SJSA1 (cell line): ENCODE data around the gene SEPTIN12. TPM values are rescaled to one million over a fixed set of nuclear protein-coding genes. Genes with fewer than 3 reads are reported as not detected.

Experiments used
- DNase-seq, 2 experiments: peaks; one replicate each; pipeline ENCODE4 v3.0.0-alpha.2; 2015 to 2020; ENCODE audit warnings: low spot score in 2 of 2, low read depth in 1 of 2
- H3K27ac ChIP-seq: fragments of 250-450 bp; sonication (Bioruptor Pico); 2 replicates; pipeline ENCODE4 v1.5.1; 2020; ENCODE audit warnings: mild to moderate bottlenecking, moderate library complexity
- H3K27me3 ChIP-seq: fragments of 250-450 bp; sonication (Bioruptor Pico); replicated peaks from 2 replicates; pipeline ENCODE4 v1.5.1; 2020; ENCODE audit warnings: mild to moderate bottlenecking, moderate library complexity
- H3K36me3 ChIP-seq: fragments of 250-450 bp; sonication (Bioruptor Pico); 2 replicates; pipeline ENCODE4 v1.5.1; 2020; ENCODE audit warnings: mild to moderate bottlenecking
- H3K4me1 ChIP-seq: fragments of 250-450 bp; sonication (Bioruptor Pico); replicated peaks from 2 replicates; pipeline ENCODE4 v1.6.1; 2021; ENCODE audit warnings: mild to moderate bottlenecking
- H3K4me3 ChIP-seq: fragments of 250-450 bp; sonication (Bioruptor Pico); 2 replicates; pipeline ENCODE4 v1.5.1; 2020; ENCODE audit warnings: mild to moderate bottlenecking
- H3K9me3 ChIP-seq: fragments of 250-450 bp; sonication (Bioruptor Pico); replicated peaks from 2 replicates; pipeline ENCODE4 v1.5.1; 2020; ENCODE audit warnings: mild to moderate bottlenecking
- total RNA-seq: library from RNA; depleted of rRNA; stranded (reverse); fragments of >200 nt; shearing (Covaris generic); gene quantifications from 2 replicates; pipeline ENCODE4 v1.2.3, GENCODE V29; 2014; rRNA removed

Gene SEPTIN12, protein sequence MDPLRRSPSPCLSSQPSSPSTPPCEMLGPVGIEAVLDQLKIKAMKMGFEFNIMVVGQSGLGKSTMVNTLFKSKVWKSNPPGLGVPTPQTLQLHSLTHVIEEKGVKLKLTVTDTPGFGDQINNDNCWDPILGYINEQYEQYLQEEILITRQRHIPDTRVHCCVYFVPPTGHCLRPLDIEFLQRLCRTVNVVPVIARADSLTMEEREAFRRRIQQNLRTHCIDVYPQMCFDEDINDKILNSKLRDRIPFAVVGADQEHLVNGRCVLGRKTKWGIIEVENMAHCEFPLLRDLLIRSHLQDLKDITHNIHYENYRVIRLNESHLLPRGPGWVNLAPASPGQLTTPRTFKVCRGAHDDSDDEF
- total RNA-seq = not detected in 2 replicates

DNA sequence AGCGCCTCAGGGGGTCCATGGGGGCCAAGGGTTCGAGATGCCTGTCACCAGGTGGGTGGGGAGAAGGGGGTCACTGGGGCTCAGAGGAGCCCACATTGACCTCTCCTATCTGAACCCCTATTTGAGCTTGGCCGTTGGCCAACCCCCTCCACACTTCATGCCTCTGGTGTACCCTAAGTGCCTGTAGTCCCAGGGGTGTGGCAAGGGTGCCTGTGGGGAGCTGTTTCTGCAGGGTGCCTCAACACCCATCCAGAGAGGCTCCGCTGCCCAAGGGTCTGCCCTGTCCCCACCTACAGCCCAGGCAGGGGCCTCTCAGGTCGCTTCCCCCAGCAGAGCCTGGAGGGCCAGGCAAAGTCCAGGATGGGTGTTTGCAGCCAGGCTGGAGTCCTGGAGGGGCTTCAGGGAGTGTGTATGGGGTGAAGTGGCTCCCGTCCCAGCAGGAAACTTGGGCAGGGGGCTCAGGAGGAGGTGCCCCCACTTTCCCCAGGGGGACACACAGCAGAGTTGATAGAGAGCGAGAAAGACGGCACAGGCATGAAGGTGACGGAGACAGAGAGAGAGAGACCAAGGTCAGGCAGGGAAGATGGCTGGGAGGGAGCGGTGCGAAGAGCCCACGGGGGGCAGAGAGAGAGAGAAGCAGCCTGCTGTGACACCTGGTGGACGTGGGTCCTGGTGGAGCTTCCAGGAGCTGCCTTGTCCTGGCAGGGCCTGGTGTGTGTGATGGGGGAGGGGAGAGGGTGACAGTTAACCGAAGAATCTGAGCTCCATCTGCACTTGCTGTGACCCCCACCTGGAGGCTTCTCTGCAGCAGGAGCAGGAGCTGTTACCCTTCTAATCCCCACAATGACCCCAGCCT is at the start of gene SEPTIN12:
SEPTIN12 (minus strand) TSS at position 719 of the 856 bp plus-strand sequence; CDS start at position 19, 700 bp downstream.
- no peaks in the 10 kb centered on the region for H3K27me3 ChIP-seq
- H3K4me3 ChIP-seq = no peak within 1 kb of the TSS
- no peaks in the 10 kb centered on the region for H3K4me1 ChIP-seq
- H3K27ac ChIP-seq = no peak within 1 kb of the TSS
- H3K36me3 ChIP-seq = no peaks in the 10 kb centered on the region
- no peak for DNase-seq
- H3K9me3 ChIP-seq = no peaks in the 10 kb centered on the region

DNA sequence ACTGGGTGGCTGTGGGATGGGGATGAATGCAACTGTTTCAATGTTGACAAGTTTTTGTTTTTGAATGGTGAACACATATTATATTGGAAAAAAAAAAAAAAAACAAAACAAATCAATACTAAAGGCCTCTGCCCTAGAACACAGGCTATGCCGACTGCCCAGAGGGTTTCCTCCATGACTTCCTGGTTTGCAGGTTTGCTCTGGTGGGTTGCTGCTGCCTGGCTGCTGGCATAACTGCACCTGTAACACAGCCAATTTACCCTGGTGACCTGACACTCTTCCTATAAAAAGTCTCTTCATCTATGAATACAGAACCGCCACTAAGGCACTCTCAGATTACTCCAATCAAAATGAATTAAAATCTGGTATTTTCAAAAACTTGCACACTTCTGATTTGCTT is 48.6 kb upstream of the SEPTIN12 start:
- Histone ChIP-seq H3K9me3 (no peaks in the 10 kb centered on the region), H3K4me3 (no peak overlapping the region), H3K27ac (no peak overlapping the region), H3K36me3 (peaks cover 91% of the 10 kb centered on the region), H3K27me3 (no peaks in the 10 kb centered on the region), H3K4me1 (no peaks in the 10 kb centered on the region)
- DNase-seq = no peak

DNA sequence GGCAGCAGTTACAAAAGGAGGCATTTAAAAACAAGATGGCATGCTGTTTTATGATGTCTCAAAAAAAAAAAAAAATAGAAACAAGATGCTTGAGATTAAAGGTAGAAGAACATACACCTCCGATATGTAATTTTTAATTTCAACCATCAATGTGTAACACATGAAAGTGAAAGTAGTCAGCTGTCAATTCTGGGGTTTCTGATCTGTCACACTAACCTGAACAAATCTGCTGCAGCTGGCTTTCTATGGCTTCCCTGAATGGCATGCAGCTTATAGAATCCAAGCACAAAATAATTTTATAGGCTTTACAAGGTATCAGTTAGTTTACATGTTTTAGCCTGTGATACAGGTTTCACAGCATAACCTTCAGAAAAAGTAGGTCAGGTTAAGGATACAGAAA is 45.4 kb upstream of the SEPTIN12 start:
- H3K27ac ChIP-seq = no peak overlapping the region
- no peaks in the 10 kb centered on the region for H3K9me3 ChIP-seq
- no peak overlapping the region for H3K4me3 ChIP-seq
- peaks cover 91% of the 10 kb centered on the region for H3K36me3 ChIP-seq
- no peaks in the 10 kb centered on the region for H3K4me1 ChIP-seq
- H3K27me3 ChIP-seq = no peaks in the 10 kb centered on the region
- no peak for DNase-seq

DNA sequence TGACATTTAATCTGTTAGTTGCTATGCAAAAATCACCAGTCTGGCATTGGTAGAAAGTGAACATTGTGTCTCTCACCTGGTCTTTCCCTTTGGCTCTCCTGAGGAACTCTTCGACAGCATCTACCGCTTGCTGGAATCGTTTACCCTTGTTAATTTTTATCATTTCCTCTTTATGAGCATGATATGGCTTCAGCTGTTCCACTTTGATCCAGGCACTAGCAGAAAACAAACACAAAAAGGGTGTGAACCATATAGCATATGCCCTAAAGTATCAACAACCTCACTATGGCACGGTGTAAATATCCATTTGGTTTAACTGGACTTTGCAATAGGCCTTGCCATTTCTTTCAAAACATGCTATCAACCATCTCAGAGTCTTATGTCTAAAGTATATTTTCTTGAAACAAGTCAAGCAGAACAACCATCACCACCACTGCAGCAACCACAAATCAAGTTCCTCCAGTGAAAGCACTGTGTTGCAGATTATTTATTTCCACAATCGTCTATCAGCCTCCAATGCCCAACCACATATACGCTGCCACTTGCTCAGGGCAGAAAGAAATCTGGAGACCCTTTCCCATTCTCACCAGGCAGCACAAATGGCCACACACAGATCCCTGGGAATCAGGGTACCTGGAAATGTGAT is 44.7 kb upstream of the SEPTIN12 start:
- Histone ChIP-seq H3K36me3 (peaks cover 90% of the 10 kb centered on the region), H3K9me3 (no peaks in the 10 kb centered on the region), H3K4me1 (no peaks in the 10 kb centered on the region), H3K27me3 (no peaks in the 10 kb centered on the region), H3K27ac (no peak overlapping the region), H3K4me3 (no peak overlapping the region)
- no peak for DNase-seq

DNA sequence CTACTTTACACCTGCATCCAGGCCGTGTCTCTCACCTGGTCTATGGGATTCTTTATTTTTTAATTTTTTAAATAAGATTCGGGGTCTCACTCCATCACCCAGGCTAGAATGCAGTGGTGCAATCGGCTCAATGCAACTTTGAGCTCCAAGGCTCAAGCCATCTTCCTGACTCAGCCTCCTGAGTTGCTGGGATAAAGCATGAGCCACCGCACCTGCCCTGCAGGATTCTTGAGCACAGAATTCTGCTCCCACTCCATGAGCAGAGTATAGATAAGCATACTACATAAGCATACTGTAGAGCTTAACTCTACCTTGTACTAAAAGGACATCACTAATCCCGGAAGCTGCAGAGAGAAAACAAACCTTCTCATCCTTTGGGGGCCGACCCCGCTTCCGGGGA is 43.5 kb upstream of the SEPTIN12 start:
- Histone ChIP-seq H3K36me3 (peaks cover 96% of the 10 kb centered on the region), H3K4me3 (no peak overlapping the region), H3K4me1 (no peaks in the 10 kb centered on the region), H3K9me3 (no peaks in the 10 kb centered on the region), H3K27me3 (no peaks in the 10 kb centered on the region), H3K27ac (no peak overlapping the region)
- no peak for DNase-seq

DNA sequence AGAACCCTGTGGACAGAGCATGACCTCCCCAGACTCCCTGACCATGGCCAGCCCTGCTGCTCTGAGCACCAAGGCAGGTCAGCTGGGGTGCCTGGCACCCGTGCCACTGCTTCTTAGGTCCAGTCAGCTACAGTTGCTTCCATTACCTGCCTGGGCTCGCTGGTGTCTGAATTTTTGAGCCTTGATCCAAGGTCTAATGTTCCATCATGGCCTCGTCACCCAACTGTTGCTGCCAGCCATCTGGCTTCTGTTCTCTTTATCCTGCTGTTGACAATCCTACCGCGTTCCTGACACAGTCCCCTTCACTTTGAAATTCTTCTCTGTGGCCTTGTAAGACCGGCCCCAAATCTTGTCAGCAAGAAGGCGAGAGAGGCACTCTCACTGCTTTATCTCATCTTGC is 42.3 kb upstream of the SEPTIN12 start:
- H3K36me3 ChIP-seq = peaks cover 96% of the 10 kb centered on the region

DNA sequence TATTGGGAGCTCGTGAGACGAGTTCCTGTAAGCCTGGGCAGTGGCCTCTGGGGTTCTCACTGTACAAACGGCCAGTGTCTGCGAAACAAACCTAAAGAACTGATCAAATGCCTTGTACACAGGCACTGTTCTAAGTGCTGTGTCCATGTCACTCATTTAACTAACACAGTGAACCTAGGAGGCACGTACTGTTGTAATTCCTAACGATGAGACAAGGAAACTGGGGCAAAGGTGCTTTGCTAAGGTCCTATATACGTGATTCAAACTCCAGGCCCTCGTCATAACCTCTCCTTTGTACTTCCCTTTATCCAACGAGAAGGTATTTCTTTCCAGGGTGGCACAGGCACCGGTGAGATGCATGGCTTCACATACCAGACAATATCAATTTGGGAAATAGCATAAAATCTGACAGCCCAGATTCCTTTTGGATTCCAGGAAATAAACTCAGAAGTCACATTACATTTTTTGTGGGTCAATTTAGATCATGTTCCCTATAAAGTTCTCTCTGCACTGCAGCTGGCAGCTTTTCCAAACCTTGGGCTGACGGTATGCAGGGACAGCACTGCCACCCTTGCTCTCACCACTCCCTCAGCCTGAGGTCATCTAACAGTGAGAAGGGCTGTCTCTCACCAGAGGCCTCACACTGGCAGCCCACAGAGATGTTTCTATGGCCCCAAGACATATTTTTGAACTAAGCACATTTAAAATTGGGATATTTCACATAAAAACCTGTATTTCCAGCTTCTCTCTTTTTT is 40.6 kb upstream of the SEPTIN12 start:
- no peak overlapping the region for H3K4me3 ChIP-seq
- no peak overlapping the region for H3K27ac ChIP-seq
- peaks cover 97% of the 10 kb centered on the region for H3K36me3 ChIP-seq
- DNase-seq = no peak
- H3K27me3 ChIP-seq = no peaks in the 10 kb centered on the region
- no peaks in the 10 kb centered on the region for H3K4me1 ChIP-seq
- H3K9me3 ChIP-seq = no peaks in the 10 kb centered on the region

More for the DNA sequence above, 42.3 kb upstream of the SEPTIN12 start:
- Histone ChIP-seq H3K4me1 (no peaks in the 10 kb centered on the region), H3K27ac (no peak overlapping the region), H3K27me3 (no peaks in the 10 kb centered on the region), H3K4me3 (no peak overlapping the region), H3K9me3 (no peaks in the 10 kb centered on the region)
- no peak for DNase-seq

DNA sequence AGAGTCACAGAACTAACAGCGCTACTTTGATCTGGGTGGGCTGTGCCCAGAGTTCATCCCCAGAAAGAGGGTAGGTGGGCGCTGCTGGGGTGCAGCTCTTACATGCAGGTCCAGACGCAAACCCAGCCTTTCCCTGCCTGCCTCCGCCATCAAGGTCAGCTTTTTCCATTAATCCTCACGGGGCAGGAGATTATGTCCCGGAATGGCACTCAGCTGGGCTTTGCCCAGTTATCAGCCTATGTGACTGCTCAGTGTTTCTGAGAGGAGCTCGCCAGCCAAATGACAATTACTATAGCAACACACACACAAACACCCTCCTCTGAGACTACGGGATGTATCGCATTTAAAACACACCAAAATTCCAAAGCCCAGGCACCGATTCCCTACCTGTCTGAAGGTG is 38.8 kb upstream of the SEPTIN12 start:
- Histone ChIP-seq H3K4me1 (no peaks in the 10 kb centered on the region), H3K36me3 (peaks cover 97% of the 10 kb centered on the region), H3K27ac (no peak overlapping the region), H3K4me3 (no peak overlapping the region), H3K9me3 (no peaks in the 10 kb centered on the region), H3K27me3 (no peaks in the 10 kb centered on the region)
- no peak for DNase-seq

DNA sequence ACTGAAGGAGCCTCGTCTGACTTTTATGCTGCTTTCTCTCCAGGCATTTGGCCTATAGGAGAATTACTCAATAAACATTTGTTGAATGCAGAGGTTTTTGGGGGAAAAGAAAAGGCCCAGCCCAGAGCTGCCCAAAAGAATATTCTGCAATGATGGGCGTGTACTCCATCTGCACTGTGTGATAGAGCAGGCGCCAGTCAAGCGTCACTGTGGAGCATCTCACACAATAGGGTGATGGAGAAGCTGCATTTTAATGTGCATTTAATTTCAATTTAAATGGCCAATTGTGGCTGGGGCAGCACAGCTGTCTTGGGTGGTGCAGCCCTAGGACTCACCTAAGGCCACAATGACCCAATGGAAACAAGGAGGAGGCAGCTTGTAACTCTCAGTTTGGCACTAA is 38.4 kb upstream of the SEPTIN12 start:
- DNase-seq = no peak
- Histone ChIP-seq H3K27ac (no peak overlapping the region), H3K4me1 (no peaks in the 10 kb centered on the region), H3K27me3 (no peaks in the 10 kb centered on the region), H3K36me3 (peaks cover 97% of the 10 kb centered on the region), H3K4me3 (no peak overlapping the region), H3K9me3 (no peaks in the 10 kb centered on the region)

DNA sequence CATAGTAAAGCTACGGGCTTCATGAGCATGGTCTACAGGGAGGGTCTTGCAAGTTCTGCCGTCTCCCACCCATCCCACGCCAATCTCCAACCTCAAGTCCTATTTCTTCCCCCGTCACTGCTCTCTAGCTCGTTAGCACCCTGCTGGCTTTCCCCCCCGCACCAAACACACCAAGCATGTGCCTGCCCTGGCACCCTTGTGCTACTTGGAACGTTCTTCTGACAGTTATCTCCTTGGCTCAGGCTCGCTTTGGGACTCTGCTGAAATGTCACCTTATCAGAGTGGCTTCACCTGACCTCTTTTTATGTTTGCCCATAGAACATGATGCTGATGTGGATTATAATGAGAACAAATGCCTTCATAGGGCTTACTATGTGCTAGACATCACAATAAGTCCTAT is 37.1 kb upstream of the SEPTIN12 start:
- Histone ChIP-seq H3K4me3 (no peak overlapping the region), H3K4me1 (no peaks in the 10 kb centered on the region), H3K27me3 (no peaks in the 10 kb centered on the region), H3K27ac (no peak overlapping the region), H3K36me3 (peaks cover 97% of the 10 kb centered on the region), H3K9me3 (no peaks in the 10 kb centered on the region)
- no peak for DNase-seq

DNA sequence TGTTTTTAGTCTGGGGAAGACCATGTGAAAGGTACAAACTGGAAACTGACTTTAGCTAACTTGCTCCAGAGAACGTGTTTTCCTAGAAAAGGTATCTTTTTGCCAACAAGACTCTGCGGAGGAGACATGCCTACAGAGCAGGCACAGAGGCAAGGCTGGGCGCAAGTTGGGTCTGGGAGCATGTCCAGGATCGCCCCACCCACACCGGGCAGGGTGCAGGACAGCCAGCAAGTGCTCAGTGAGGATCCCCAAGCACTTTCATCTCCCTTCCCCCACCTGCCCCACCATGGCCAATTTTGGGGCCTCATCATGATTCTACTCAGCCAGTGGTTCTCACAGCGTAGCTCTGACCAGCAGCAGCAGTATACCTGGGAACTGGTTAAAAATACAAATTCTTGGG is 32.5 kb upstream of the SEPTIN12 start:
- H3K4me3 ChIP-seq = no peak overlapping the region
- no peaks in the 10 kb centered on the region for H3K9me3 ChIP-seq
- H3K27ac ChIP-seq = no peak overlapping the region
- no peaks in the 10 kb centered on the region for H3K27me3 ChIP-seq
- DNase-seq = no peak
- peaks cover 95% of the 10 kb centered on the region for H3K36me3 ChIP-seq
- no peaks in the 10 kb centered on the region for H3K4me1 ChIP-seq

DNA sequence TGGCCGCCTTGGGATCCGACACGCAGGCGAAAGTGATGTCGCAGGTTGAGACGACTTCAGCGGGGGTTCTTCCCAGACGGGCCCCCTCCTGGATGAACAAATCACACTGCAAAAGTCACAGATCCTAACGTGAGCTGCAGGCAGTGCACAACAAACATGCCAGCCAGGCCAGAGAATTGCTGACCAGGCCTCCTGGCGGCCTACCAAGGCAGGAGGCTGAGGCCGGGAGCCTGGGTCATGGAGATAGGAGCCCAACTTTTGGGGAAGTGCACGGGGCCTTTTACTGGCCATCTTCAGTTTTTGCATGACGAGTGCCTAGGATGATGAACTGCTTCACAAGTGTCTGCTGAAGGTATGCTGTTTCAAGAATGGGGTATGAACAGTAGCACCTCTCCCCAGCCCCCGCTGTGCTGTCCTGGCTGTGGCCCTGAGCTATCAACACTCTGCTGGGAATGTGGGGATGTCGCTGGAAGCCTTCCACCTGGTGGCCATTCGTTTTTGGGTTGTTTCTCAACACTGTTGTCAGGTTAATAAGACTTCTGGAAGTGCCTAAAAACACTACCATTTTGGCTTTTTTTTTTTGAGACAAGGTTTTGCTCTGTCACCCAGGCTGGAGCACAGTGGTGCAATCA is 26.5 kb upstream of the SEPTIN12 start:
- Histone ChIP-seq H3K4me3 (no peak overlapping the region), H3K9me3 (no peaks in the 10 kb centered on the region), H3K36me3 (peaks cover 87% of the 10 kb centered on the region), H3K4me1 (no peaks in the 10 kb centered on the region), H3K27ac (no peak overlapping the region), H3K27me3 (no peaks in the 10 kb centered on the region)
- DNase-seq = no peak

DNA sequence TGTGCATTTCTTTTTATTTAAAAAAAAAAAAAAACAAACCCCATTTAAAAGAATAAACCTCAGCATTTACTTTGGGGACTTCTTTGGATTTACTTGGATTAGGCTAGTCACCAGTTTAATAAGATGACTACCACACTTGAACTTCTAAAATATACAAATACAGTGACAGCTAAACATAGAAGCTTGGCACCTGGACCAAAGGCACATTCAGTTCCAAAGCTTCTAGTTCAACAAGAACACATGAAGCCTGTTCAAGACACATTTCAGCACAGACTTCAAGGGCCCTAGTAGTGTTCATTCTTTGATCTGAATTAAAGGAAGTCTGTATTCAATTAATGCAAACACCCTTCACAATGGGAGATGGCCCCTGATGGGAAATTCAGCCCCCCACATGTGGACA is 25.9 kb upstream of the SEPTIN12 start:
- DNase-seq = no peak
- Histone ChIP-seq H3K36me3 (peaks cover 86% of the 10 kb centered on the region), H3K9me3 (no peaks in the 10 kb centered on the region), H3K27ac (no peak overlapping the region), H3K4me1 (no peaks in the 10 kb centered on the region), H3K4me3 (no peak overlapping the region), H3K27me3 (no peaks in the 10 kb centered on the region)
